GM10248 (cell line): ENCODE data around the gene ZFY.

Experiments used
- CTCF ChIA-PET: fragments of 300-600 bp; sonication (Branson Sonifier 250); formaldehyde crosslinking; extraction: SDS; loops from one replicate; lab custom pipeline; 2021; ENCODE audit warnings: antibody characterized with exemption; lab: Yijun Ruan, JAX
- POLR2A ChIA-PET: fragments of 350-650 bp; sonication (Branson Sonifier 250); formaldehyde crosslinking; extraction: SDS; loops from one replicate; lab custom pipeline; 2020; ENCODE audit warnings: antibody characterized with exemption; lab: Yijun Ruan, JAX
- DNase-seq: peaks from one replicate; pipeline ENCODE4 v3.0.0; 2012; ENCODE audit errors: extremely low spot score
- TF ChIP-seq, protein P1 (sequence below): IDR thresholded peaks from 2 replicates; pipeline ENCODE4 v1.5.1; 2012; ENCODE audit warnings: mild to moderate bottlenecking, low read depth; ENCODE audit errors: extremely low read depth, missing control alignments, control extremely low read depth

The ZFY gene

GRCh38 chrY:2964814-2965213, 29.6 kb downstream of the ZFY start:
- POLR2A ChIA-PET = no interaction called here
- TF ChIP-seq, protein P1, sequence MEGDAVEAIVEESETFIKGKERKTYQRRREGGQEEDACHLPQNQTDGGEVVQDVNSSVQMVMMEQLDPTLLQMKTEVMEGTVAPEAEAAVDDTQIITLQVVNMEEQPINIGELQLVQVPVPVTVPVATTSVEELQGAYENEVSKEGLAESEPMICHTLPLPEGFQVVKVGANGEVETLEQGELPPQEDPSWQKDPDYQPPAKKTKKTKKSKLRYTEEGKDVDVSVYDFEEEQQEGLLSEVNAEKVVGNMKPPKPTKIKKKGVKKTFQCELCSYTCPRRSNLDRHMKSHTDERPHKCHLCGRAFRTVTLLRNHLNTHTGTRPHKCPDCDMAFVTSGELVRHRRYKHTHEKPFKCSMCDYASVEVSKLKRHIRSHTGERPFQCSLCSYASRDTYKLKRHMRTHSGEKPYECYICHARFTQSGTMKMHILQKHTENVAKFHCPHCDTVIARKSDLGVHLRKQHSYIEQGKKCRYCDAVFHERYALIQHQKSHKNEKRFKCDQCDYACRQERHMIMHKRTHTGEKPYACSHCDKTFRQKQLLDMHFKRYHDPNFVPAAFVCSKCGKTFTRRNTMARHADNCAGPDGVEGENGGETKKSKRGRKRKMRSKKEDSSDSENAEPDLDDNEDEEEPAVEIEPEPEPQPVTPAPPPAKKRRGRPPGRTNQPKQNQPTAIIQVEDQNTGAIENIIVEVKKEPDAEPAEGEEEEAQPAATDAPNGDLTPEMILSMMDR = no peak
- no peak for DNase-seq
- CTCF ChIA-PET = interaction anchor here (1.6 kb wide), 1 partner anchor 24 kb away, joined by 3 read pairs; no protein-coding TSS in a partner anchor

- ChIA-PET POLR2A (no interaction called here), CTCF (interaction anchor here (1.2 to 1.6 kb wide), 2 partner anchors 11 to 25 kb away, joined by 3 read pairs; no protein-coding TSS in a partner anchor)
- TF ChIP-seq, protein P1 = no peak
- no peak for DNase-seq
Measured at GRCh38 chrY:2965629-2966028, 30.4 kb downstream of the ZFY start.

GRCh38 chrY:2969561-2969960, 34.4 kb downstream of the ZFY start:
- no peak for DNase-seq
- POLR2A ChIA-PET = interaction anchor here (0.5 kb wide), 1 partner anchor 20 kb away, joined by 9 read pairs; no protein-coding TSS in a partner anchor
- TF ChIP-seq, protein P1 = no peak
- CTCF ChIA-PET = interaction anchor here (2.0 kb wide), 1 partner anchor 13 kb away, joined by 5 read pairs; no protein-coding TSS in a partner anchor

- no peak for DNase-seq
- TF ChIP-seq, protein P1 = no peak
- CTCF ChIA-PET = no interaction called here
- POLR2A ChIA-PET = no interaction called here
Measured at GRCh38 chrY:2972708-2973107, 37.5 kb downstream of the ZFY start.

GRCh38 chrY:2973110-2973751, 38.0 kb downstream of the ZFY start:
- DNase-seq = peak; percentile 5
- ChIA-PET POLR2A (no interaction called here), CTCF (no interaction called here)
- TF ChIP-seq, protein P1 = no peak

DNA sequence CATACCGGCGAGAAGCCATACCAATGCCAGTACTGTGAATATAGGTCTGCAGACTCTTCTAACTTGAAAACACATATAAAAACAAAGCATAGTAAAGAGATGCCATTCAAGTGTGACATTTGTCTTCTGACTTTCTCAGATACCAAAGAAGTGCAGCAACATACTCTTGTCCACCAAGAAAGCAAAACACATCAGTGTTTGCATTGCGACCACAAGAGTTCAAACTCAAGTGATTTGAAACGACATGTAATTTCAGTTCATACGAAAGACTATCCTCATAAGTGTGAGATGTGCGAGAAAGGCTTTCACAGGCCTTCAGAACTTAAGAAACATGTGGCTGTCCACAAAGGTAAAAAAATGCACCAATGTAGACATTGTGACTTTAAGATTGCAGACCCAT, 44.1 kb downstream of the ZFY start:
- ChIA-PET POLR2A (no interaction called here), CTCF (no interaction called here)
- TF ChIP-seq, protein P1 = no peak
- no peak for DNase-seq
